GM21360 (cell line): Measurements from ENCODE around the gene DOCK11.
"Not testable (repeated sequence)": the region's sequence is repeated elsewhere in the genome, so short reads cannot be mapped to it uniquely, and the experiment has no call there.

Experiments
- ATAC-seq: cut with Tn5 transposase; IDR thresholded peaks from one replicate; pipeline ENCODE4 v1.9.1; 2021; ENCODE audit warnings: mild to moderate bottlenecking, moderate library complexity; ENCODE audit not compliant: unreplicated experiment

The DOCK11 gene

DNA sequence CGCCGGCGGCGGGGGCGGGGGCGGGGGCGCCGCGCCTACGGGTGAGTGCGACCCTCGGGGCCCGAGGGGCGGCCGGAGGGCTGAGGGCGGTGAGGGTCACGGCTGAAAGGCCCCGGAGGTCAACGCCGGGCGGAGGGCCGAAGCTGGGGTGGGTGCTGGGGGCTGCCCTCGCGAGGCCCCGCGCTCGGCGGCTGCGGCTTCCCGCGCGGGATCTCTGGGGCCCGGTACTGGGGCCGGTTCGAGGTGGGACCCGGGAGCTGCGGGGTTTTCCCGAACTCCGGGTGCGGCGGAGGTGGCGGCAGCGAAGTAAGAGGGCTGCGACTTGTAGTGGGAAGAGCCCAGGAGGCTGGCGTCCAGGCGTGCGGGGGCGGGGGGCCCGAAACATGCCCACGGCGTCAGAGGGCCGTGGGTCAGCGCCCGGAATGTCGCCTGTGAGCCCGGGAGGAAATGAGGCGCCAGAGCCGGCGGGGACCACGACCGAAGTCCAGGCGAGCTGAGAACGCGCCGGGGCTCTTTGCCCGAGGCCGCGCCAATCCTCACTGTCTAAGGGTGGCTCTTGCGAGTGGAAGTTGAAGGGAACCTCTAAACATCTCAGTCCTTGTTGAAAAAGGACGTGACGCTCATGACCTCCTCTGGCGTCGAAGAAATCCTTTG, 232.2 kb downstream of the DOCK11 start:
- peak; percentile 4 for ATAC-seq

- no peak for ATAC-seq
Measured at GRCh38 chrX:118729042-118729652, 233.5 kb downstream of the DOCK11 start.

DNA sequence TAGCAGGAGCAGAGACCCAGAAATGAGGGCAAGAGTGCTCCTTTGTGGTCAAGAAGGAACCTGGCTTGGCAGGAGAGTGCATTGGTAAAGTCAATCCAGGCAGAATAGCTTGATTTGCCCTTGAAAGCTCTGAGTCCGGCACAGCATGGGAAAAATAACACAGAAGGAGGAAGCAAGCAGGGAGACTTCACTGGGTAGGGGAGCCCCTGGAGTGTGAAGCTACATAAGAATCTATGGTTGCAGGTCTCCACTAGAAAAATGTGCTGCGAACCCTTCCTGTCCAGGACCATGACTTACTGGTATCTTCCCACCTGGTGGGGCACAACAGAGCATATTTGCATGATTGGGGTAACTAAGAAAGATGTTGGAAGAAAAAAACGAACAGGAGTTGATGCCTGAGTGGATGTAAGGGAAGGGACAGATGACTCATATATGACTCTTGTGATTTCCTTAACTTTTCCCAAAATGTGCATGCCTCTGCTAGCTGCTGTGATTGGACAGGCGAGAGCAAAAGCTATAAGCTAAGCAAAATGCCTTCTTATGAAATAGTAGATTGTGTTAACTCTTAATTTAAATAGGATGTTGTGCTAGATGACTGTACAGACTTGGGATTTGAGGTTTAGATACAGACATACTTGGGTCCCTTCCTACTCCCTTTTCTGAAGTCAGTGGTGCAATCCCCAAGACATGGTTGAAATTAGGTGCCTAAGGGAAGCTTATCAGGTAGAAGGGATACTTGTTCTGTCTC, 235.1 kb downstream of the DOCK11 start:
- no peak for ATAC-seq

DNA sequence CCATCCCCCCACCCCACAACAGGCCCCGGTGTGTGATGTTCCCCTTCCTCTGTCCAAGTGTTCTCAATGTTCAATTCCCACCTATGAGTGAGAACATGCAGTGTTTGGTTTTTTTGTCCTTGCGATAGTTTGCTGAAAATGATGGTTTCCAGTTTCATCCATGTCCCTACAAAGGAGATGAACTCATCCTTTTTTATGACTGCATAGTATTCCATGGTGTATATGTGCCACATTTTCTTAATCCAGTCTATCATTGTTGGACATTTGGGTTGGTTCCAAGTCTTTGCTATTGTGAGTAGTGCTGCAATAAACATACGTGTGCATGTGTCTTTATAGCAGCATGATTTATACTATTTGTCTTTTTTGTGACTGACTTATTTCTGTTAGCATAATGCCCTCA, 236.9 kb downstream of the DOCK11 start:
- ATAC-seq = not testable (repeated sequence)

- peak; percentile 43 for ATAC-seq
Measured at GRCh38 chrX:118734909-118735308, 239.3 kb downstream of the DOCK11 start.
